Glomerular endothelial cell (primary cell): ENCODE measurements around the gene LRP8. TPM values are rescaled to one million over a fixed set of nuclear protein-coding genes. Genes with fewer than 3 reads are reported as not detected.

ENCODE experiments used
- DNase-seq: peaks from one replicate; pipeline ENCODE4 v3.0.0-alpha.2; 2011; ENCODE audit warnings: low read depth, low spot score; ENCODE audit errors: extremely low read depth
- total RNA-seq: library from RNA; depleted of rRNA; stranded (reverse); fragments of >200 nt; gene quantifications from 2 replicates; pipeline ENCODE4 v1.2.3, GENCODE V29; 2015

The LRP8 gene
- total RNA-seq, 1 donor from 2014 or later = 18.2 TPM

DNA sequence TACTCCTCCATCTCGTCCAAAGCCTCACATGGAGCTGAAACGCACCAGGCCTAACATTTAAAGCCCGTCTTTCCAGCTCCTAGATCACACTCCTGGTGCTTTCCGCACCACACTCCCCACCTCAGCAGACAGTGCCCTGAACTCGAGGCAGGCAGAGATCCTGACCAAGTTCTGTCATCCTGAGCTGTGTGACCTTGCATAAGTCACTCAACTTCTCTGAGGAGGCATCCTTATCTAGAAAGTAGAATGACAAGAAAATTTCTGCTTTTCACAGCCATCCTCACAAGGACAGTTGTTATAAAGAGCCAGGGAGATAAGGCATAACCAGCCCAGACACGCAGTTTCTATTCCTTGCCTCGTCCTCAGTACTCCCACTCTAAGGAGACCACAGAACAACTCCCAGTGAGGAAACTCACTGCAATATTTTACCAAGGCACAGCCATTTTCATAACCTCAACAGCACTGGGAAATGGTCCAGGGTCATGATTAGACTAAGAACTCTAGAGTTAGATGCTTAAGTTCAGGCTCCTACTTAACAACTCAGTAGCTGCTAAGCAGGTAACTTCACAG, 3.1 kb downstream of the LRP8 start:
- no peak for DNase-seq

- no peak for DNase-seq
These were observed 3.5 kb downstream of the LRP8 start for GRCh38 chr1:53324321-53324720.

DNA sequence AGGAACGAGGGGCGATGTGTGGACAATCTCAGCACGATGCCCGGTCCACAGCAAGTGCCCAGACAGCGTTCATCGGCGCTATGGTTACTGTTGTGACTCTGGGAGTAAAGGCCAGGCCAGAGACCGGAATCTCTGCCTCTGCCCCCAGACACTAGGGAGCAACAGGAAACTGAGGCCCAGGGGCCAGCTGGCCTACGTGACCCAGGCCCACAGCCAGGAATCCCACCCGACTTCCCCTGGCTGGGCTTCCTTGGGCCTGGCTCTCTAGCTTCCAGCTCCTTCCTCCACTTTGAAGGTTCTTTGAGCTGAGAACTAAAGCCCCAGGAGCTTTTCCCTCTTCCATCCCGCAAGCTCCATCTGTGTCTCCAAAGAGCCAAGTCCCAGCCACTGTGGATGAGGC, 4.6 kb downstream of the LRP8 start:
- no peak for DNase-seq

- no peak for DNase-seq
These were observed 5.9 kb downstream of the LRP8 start for GRCh38 chr1:53321776-53322602.

GRCh38 chr1:53321366-53321765, 6.5 kb downstream of the LRP8 start:
- DNase-seq = no peak

- DNase-seq = no peak
These were observed 7.2 kb downstream of the LRP8 start for GRCh38 chr1:53320646-53321045.

GRCh38 chr1:53319296-53320101, 8.4 kb downstream of the LRP8 start:
- no peak for DNase-seq

DNA sequence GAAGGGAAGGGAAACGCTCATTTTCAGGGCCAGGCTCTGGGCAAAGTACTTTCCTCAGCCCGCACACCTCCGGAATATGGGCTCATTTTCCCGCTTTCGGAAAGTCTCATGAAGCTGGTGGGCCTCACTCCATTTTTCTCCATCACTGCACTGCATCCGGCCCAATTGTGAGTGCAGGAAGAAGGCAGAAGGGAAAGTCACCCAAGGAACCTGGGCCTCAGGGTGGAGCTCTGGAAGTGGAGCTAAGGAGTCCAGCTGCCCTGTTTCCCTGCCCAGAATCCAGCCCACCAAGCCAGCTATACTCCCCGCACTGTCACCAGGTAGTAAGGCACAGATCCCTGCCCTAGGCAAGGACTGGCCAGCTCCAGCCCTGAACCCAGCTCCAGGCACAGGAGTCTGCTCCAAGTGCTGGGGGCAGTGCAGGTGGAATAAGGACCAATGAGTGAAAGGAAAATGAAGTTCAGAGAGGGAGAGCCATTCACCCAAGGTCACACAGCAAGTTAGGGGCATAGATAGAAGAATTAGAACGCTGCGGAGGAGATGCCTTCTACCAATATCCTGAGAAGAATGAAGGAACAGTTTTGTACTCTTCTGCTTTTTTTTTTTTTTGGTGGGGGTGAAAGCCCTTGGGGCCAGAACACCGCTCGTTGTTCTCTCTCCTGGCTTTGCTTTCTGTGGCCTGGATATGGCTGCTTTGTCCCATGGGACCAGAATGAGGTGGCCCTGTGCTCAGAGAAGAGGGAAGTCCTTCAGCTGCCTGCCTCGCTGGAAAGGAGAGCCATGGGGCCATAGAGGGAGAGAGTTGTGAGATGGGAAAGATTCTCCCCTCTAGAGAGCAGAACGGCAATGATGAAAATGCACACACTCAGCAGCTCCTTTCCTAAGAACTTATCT, 10.0 kb downstream of the LRP8 start:
- DNase-seq = no peak

GRCh38 chr1:53316766-53317581, 10.9 kb downstream of the LRP8 start:
- DNase-seq = no peak

DNA sequence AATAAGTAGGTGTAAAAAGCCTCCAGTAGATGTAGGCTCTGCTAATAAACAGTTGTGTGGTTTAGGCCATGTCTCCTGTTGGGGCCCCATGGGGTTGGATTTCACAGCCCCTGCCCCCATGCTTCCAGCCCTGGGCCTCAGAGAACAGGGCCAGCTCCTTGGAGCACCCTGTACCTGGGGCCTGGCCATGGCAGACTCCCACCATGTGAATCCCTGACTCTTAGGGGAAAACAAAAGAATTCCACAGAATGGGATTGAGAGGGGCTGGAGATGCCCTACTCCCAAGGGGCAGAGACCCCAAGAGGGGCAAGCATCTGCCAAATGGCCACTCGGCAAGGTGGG, 11.5 kb downstream of the LRP8 start:
- DNase-seq = no peak

DNA sequence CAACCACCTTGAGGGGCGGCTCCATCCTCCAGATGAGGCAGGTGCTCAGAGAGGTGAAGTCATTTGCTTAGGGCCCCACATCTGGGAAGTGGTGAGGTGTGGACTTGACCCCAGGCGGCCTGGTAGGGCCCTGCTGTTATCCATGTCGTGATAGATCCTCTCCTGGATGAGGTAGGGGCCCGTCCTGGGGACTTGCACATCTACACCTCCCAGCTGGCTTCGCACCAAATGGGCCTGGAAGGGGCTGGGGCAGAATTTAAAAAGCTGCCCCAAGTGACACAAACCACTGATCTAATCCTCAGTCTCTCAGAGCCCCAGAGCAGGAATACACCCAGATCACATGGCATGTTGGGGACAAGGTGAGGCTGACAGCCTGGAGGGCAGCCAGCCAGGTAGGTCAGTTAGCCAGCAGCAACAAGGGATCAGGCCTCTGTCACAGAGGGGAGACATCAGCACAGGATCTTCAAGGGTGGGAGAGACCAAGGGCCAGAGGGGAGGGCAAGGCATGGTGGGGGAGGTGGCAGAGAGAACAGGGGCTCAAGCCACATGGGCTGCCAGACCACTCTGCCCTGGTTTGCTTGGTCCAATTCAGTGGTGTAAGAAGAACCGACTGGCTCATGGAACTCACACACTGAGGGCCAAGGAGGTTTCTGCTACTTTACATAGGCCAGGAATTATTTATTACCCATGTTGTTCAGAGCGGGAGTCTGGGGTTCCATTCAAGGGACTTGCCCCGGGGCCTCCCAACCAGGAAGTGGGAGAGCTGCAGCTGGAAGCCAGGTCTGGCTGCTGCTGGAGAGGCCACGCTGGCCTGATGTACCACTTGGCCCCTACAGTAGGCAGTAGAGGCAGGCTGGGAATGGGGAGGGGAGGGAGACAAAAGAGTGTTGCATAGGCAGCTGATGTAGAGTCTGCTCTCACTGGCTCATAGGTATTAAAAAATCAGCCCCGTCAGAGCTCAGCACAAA, 12.1 kb downstream of the LRP8 start:
- DNase-seq = no peak

GRCh38 chr1:53315046-53315445, 12.8 kb downstream of the LRP8 start:
- DNase-seq = no peak

DNA sequence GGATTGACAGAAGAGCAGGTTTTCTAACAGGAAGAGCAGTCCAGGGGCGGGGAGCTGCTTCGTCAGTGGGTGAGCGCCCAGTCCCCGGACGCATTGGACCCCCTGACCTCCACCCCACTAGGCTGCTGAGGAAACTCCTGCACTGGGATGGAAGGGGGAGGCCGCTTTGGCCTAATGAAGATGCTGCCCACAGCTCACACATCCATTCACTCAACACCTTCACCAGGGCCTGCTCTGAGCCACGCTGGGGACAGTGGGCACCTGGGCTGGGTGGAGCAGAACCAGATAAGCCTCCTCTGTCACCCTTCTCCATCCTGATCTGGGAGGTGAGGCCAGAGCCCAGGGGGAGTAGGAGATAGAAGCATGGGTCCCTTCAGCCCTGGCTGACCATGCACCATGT, 13.3 kb downstream of the LRP8 start:
- DNase-seq = no peak

GRCh38 chr1:53314096-53314495, 13.8 kb downstream of the LRP8 start:
- DNase-seq = no peak

DNA sequence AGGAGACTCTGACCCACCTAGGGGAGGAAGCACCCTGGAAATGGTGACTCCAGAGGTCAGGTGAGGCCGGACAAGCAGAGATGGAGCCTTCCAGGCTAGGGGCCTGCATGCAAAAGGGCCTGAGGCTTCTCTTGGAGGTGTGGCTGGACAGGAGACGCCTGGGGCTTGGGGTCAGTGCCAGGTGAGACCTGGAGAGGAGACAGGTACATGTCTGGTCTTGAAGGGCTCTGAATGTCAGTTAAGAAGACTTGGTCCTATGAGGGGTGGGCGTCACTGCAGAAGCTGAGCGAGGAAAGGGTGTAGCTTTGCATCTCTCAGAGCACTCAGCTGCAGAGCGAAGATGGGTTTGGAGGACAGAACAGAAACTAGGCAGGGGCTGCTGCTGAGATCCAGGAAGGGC, 14.3 kb downstream of the LRP8 start:
- no peak for DNase-seq

GRCh38 chr1:53311702-53312305, 16.1 kb downstream of the LRP8 start:
- DNase-seq = no peak

DNA sequence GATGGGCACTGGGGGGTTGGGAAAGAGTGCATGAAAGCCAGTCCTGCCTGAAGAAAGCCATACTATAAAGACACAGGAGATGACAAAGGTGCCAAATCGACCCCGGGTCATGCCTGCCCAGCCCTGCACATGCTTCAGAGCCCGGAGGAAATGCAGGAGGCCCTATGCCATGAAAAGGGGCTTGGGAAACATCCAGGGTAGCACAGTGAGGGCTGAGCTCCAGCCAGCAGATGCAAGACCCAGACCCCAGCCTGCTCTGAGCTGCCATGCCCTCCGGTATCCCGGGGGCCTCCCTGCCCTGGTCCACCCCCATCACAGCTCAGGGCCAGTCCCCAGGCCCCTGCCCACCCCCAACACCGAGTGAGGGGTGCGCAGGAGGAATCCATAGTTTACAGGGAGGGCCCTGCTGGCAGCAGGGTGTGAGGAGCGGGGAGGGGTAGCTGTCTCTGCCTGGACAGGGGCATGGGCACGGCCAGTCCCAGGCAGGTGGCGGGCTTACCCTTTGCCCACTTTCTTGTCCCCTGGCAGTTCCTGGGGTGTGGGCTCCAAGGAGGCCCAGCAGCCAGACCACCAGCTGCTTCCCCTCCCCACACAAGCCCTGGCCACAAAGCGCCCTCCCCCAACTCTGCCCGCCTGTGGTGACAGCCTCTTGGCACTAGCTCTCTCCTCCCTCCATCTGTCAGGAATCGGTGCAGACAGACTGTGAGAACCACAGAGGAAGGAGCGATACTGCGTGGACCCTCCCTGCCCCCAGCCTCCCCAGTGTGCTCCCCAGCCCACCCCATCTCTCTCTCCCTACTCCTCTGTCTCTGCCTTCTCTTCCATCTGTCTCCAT, 16.8 kb downstream of the LRP8 start:
- no peak for DNase-seq

- DNase-seq = no peak
These were observed 18.1 kb downstream of the LRP8 start for GRCh38 chr1:53309802-53310201.
